ENCODE data around the gene MAML2.

The MAML2 gene

DNA sequence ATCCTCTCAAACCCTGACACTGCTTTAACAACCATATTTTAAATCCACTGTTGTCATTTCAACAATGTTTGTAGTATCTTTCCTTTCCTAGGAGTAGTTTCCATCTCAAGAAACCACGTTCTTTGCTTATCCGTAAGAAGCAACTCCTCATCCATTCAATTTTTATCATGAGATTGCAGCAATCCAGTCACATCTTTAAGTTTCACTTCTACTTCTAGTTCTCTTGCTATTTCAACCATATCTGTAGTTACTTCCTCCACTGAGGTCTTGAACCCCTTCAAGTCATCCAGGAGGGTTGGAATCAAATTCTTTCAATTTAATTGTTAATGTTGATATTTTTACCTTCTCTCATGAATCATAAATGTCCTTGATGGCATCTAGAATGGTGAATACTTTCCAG lies 24.3 kb upstream of the MAML2 start:
- Histone ChIP-seq H3K4me1 (ENCODE audit: low read length) (no peaks in the 10 kb centered on the region), H4K20me1 (ENCODE audit: insufficient read depth, low read length) (no peaks in the 10 kb centered on the region), H3K79me2 (ENCODE audit: low read length) (no peaks in the 10 kb centered on the region), H3K9ac (ENCODE audit: low read length) (no peak overlapping the region), H3K4me2 (ENCODE audit: low read depth, low read length) (no peak overlapping the region), H3K9me3 (replicated peaks; ENCODE audit: insufficient read depth, low read length) (no peaks in the 10 kb centered on the region), H3K9me2 (replicated peaks; ENCODE audit: insufficient read depth, low read length) (no peaks in the 10 kb centered on the region), H2AFZ (ENCODE audit: low read length) (no peak overlapping the region), H3K27me3 (replicated peaks; ENCODE audit: insufficient read depth, low read length) (no peaks in the 10 kb centered on the region), H3K36me3 (replicated peaks; ENCODE audit: insufficient read depth, low read length) (no peaks in the 10 kb centered on the region; the same call in 1 of the 2 replicates), H3F3A (ENCODE audit: insufficient read depth, low read length) (no peaks in the 10 kb centered on the region), H3K4me3 (ENCODE audit: low read length) (no peak overlapping the region), H3K27ac (ENCODE audit: low read length) (no peak overlapping the region)
- no peak for DNase-seq
- TF ChIP-seq, protein P1, sequence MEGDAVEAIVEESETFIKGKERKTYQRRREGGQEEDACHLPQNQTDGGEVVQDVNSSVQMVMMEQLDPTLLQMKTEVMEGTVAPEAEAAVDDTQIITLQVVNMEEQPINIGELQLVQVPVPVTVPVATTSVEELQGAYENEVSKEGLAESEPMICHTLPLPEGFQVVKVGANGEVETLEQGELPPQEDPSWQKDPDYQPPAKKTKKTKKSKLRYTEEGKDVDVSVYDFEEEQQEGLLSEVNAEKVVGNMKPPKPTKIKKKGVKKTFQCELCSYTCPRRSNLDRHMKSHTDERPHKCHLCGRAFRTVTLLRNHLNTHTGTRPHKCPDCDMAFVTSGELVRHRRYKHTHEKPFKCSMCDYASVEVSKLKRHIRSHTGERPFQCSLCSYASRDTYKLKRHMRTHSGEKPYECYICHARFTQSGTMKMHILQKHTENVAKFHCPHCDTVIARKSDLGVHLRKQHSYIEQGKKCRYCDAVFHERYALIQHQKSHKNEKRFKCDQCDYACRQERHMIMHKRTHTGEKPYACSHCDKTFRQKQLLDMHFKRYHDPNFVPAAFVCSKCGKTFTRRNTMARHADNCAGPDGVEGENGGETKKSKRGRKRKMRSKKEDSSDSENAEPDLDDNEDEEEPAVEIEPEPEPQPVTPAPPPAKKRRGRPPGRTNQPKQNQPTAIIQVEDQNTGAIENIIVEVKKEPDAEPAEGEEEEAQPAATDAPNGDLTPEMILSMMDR (IDR thresholded peaks at IDR 0.05; ENCODE audit: low read length), result no peak
- TF ChIP-seq EZH2phosphoT487 (IDR thresholded peaks at IDR 0.05; ENCODE audit: low read length) (no peak), EZH2 (optimal IDR thresholded peaks at IDR 0.05; ENCODE audit: low read depth, low read length) (no peak)

DNA sequence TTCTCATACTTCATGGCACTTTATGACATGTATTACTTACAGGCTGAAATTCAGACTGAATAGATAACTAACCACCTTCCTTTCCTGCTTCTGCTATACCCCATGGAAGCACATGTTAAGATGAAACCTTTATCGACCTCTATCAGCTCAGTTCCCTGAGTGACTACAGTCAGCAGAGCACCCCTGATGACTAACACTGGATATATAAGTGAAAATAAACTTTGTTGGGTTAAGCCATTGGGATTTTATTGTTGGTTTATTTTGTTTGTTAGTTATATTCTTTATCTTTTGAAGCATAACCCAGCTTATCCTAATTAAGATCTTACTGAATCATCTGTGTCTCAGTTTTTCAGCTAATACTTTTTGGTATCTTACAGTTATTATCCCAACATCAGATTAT lies 23.0 kb upstream of the MAML2 start:
- Histone ChIP-seq H3K9me3 (replicated peaks; ENCODE audit: insufficient read depth, low read length) (no peaks in the 10 kb centered on the region), H3K36me3 (replicated peaks; ENCODE audit: insufficient read depth, low read length) (no peaks in the 10 kb centered on the region; the same call in 1 of the 2 replicates), H3K9ac (ENCODE audit: low read length) (no peak overlapping the region), H3K79me2 (ENCODE audit: low read length) (no peaks in the 10 kb centered on the region), H3K27me3 (replicated peaks; ENCODE audit: insufficient read depth, low read length) (no peaks in the 10 kb centered on the region), H3K4me2 (ENCODE audit: low read depth, low read length) (no peak overlapping the region), H3K9me2 (replicated peaks; ENCODE audit: insufficient read depth, low read length) (no peaks in the 10 kb centered on the region), H3K27ac (ENCODE audit: low read length) (no peak overlapping the region), H4K20me1 (ENCODE audit: insufficient read depth, low read length) (no peaks in the 10 kb centered on the region), H3K4me1 (ENCODE audit: low read length) (no peaks in the 10 kb centered on the region), H3K4me3 (ENCODE audit: low read length) (no peak overlapping the region), H3F3A (ENCODE audit: insufficient read depth, low read length) (no peaks in the 10 kb centered on the region), H2AFZ (ENCODE audit: low read length) (no peak overlapping the region)
- DNase-seq, result no peak
- TF ChIP-seq EZH2phosphoT487 (IDR thresholded peaks at IDR 0.05; ENCODE audit: low read length) (no peak), EZH2 (optimal IDR thresholded peaks at IDR 0.05; ENCODE audit: low read depth, low read length) (no peak)
- TF ChIP-seq, protein P1 (IDR thresholded peaks at IDR 0.05; ENCODE audit: low read length), result no peak

DNA sequence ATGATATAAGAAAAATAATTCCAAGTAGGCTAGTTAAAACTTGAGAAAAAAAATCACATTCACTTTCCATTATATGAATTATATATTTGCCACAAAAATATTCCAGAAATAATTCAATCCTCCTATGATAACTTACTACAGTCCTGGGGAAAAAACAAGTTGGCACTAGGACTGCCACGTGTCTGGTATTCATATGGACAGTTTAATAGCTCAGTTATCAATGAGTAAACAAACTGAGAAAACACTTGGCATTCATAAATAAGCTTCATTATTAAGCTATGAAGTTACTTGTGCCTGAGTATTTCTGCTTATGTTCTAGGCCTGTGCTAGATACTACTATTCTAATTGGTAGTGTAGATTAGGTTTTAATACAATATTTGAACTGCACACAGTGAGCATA lies 22.5 kb upstream of the MAML2 start:
- Histone ChIP-seq H3K27ac (ENCODE audit: low read length) (no peak overlapping the region), H3K36me3 (replicated peaks; ENCODE audit: insufficient read depth, low read length) (no peaks in the 10 kb centered on the region; the same call in 1 of the 2 replicates)

More for the DNA sequence above, 22.5 kb upstream of the MAML2 start:
- Histone ChIP-seq H3K4me1 (ENCODE audit: low read length) (no peaks in the 10 kb centered on the region), H2AFZ (ENCODE audit: low read length) (no peak overlapping the region), H3K27me3 (replicated peaks; ENCODE audit: insufficient read depth, low read length) (no peaks in the 10 kb centered on the region), H3K9me2 (replicated peaks; ENCODE audit: insufficient read depth, low read length) (no peaks in the 10 kb centered on the region), H3K9me3 (replicated peaks; ENCODE audit: insufficient read depth, low read length) (no peaks in the 10 kb centered on the region), H4K20me1 (ENCODE audit: insufficient read depth, low read length) (no peaks in the 10 kb centered on the region), H3K4me2 (ENCODE audit: low read depth, low read length) (no peak overlapping the region), H3K79me2 (ENCODE audit: low read length) (no peaks in the 10 kb centered on the region), H3F3A (ENCODE audit: insufficient read depth, low read length) (no peaks in the 10 kb centered on the region), H3K4me3 (ENCODE audit: low read length) (no peak overlapping the region), H3K9ac (ENCODE audit: low read length) (no peak overlapping the region)
- TF ChIP-seq EZH2 (optimal IDR thresholded peaks at IDR 0.05; ENCODE audit: low read depth, low read length) (no peak), EZH2phosphoT487 (IDR thresholded peaks at IDR 0.05; ENCODE audit: low read length) (no peak)
- TF ChIP-seq, protein P1 (IDR thresholded peaks at IDR 0.05; ENCODE audit: low read length), result no peak
- DNase-seq, result no peak

Data from MM.1S (cell line).